Fibroblast of lung (primary cell): ENCODE results near the gene RPL13A.

Source experiments
- CTCF ChIP-seq, 2 donors: IDR thresholded peaks in 1 of 2; conservative IDR thresholded peaks in 1 of 2; 1 replicate in 1 of 2; 2 replicates in 1 of 2; pipeline ENCODE4 v1.5.1; 2011 to 2012; ENCODE audit warnings: low read length in 2 of 2, control low read depth in 1 of 2, inconsistent platforms in 1 of 2, low read depth in 1 of 2, mild to moderate bottlenecking in 1 of 2
- EZH2 ChIP-seq: IDR thresholded peaks from 2 replicates; pipeline ENCODE4 v1.5.1; 2012; ENCODE audit warnings: low read length, control low read depth, mild to moderate bottlenecking; ENCODE audit errors: missing control alignments

GRCh38 chr19:49473868-49474541 lies 13.4 kb upstream of the RPL13A start, which contains the start of gene FLT3LG:
- TF ChIP-seq CTCF (conservative IDR thresholded peaks at IDR 0.05 in 1 of 2, IDR thresholded peaks at IDR 0.05 in 1 of 2; ENCODE audit: low read depth in 1 of 2, low read length in 2 of 2) (peak; percentile 78 to 91), EZH2 (no peak)
